HUES48 (cell line): ENCODE measurements around the gene ATF6.

Experiments used
- H3K27ac ChIP-seq: one replicate; pipeline ENCODE4 v1.7.0; 2013; ENCODE audit warnings: low read depth, low read length, inconsistent platforms
- H3K27me3 ChIP-seq: 2 replicates; pipeline ENCODE4 v1.6.1; 2013; ENCODE audit warnings: mild to moderate bottlenecking, low read length; ENCODE audit not compliant: control insufficient read depth, insufficient read depth
- H3K36me3 ChIP-seq: 2 replicates; pipeline ENCODE4 v1.6.1; 2013; ENCODE audit warnings: low read length; ENCODE audit not compliant: control insufficient read depth, insufficient read depth
- H3K4me1 ChIP-seq: 2 replicates; pipeline ENCODE4 v1.6.1; 2013; ENCODE audit warnings: mild to moderate bottlenecking, low read length; ENCODE audit not compliant: control insufficient read depth, insufficient read depth
- H3K4me3 ChIP-seq: 2 replicates; pipeline ENCODE4 v1.5.1; 2013; ENCODE audit warnings: mild to moderate bottlenecking, low read depth, low read length
- H3K9ac ChIP-seq: 2 replicates; pipeline ENCODE4 v1.6.1; 2013; ENCODE audit warnings: mild to moderate bottlenecking, low read depth, low read length, moderate library complexity
- H3K9me3 ChIP-seq: 2 replicates; pipeline ENCODE4 v1.6.1; 2013; ENCODE audit warnings: low read length; ENCODE audit not compliant: control insufficient read depth, insufficient read depth

The ATF6 gene

GRCh38 chr1:161737625-161738024 is 28.5 kb upstream of the ATF6 start:
- Histone ChIP-seq H3K4me1 (peaks cover 27% of the 10 kb centered on the region), H3K36me3 (no peaks in the 10 kb centered on the region), H3K4me3 (peak overlapping the region; percentile 4; the same call in 1 of the 2 replicates), H3K9me3 (no peaks in the 10 kb centered on the region), H3K27me3 (no peaks in the 10 kb centered on the region), H3K9ac (no peak overlapping the region), H3K27ac (peak overlapping the region; percentile 64)

GRCh38 chr1:161738627-161739287 is 27.4 kb upstream of the ATF6 start:
- no peak overlapping the region for H3K9ac ChIP-seq

DNA sequence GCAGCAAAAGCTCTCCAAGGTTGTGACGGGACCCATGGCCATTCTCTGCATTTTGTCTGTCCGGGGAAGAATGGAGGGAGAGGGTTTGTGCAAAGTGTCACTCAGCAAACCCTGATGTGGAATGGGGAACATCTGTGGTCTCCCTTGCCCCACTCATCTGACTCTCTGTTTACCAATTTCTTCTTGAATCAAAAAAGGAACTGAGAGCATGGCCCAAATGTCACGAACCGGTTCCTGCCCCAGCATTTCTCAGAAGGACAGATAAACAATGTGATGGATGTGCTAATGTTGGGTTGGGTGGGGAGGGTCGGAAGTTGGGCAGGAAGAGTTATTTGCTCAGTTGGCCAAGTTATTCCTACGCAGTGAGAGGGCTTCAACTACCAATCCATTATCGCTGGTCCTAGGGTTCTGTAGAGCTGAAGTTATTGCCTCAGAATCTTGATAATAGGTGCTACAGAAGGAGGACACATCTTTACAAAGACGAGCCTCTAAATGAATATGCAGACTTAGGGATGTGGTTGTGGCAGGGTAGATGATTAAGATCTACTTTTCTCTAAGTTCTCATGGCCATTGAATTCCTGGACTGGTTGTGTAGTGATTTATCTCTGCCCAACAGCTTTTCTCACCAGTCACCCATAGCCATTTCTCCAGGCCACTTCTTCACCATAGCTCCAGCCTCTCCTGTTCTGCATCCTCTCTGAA is 26.1 kb upstream of the ATF6 start:
- Histone ChIP-seq H3K27ac (no peak overlapping the region), H3K9me3 (no peaks in the 10 kb centered on the region), H3K4me1 (peaks cover 27% of the 10 kb centered on the region), H3K9ac (no peak overlapping the region), H3K27me3 (no peaks in the 10 kb centered on the region), H3K36me3 (no peaks in the 10 kb centered on the region), H3K4me3 (no peak overlapping the region)

More at GRCh38 chr1:161738627-161739287, 27.4 kb upstream of the ATF6 start:
- Histone ChIP-seq H3K9me3 (no peaks in the 10 kb centered on the region), H3K27ac (no peak overlapping the region), H3K27me3 (no peaks in the 10 kb centered on the region), H3K36me3 (no peaks in the 10 kb centered on the region), H3K4me1 (peaks cover 27% of the 10 kb centered on the region), H3K4me3 (no peak overlapping the region)

GRCh38 chr1:161740921-161741320 is 25.2 kb upstream of the ATF6 start:
- Histone ChIP-seq H3K27me3 (no peaks in the 10 kb centered on the region), H3K9me3 (no peaks in the 10 kb centered on the region), H3K4me1 (peaks cover 24% of the 10 kb centered on the region), H3K36me3 (no peaks in the 10 kb centered on the region), H3K4me3 (no peak overlapping the region), H3K27ac (no peak overlapping the region), H3K9ac (no peak overlapping the region)

- no peaks in the 10 kb centered on the region for H3K9me3 ChIP-seq
- H3K9ac ChIP-seq: no peak overlapping the region
- H3K4me1 ChIP-seq: peaks cover under 1% of the 10 kb centered on the region; the same call in 1 of the 2 replicates
Observed at GRCh38 chr1:161743231-161743630, 22.9 kb upstream of the ATF6 start.

DNA sequence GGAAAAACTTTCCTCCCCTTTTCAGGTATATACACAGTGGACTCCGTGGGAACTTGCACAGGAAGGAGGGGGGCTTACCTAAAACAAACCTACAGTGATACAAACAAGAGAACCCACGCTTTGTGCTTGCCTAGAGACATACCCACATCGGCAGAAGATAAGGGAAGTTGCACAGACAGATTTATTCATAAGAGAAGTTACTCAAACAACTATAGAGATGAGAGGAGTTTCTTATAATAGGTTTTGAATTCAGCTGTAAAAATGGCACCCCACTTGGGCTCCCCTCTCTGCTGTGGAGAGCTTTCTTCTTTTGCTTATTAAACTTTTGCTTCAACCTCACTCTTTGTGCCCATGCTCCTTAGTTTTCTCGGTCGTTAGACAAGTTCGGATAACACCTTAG is 18.3 kb upstream of the ATF6 start:
- H3K27ac ChIP-seq: no peak overlapping the region
- H3K9me3 ChIP-seq: no peaks in the 10 kb centered on the region
- no peak overlapping the region for H3K4me3 ChIP-seq
- no peaks in the 10 kb centered on the region; the same call in 1 of the 2 replicates for H3K27me3 ChIP-seq
- peaks cover 6% of the 10 kb centered on the region; the same call in 1 of the 2 replicates for H3K4me1 ChIP-seq
- H3K9ac ChIP-seq: no peak overlapping the region
- peaks cover 19% of the 10 kb centered on the region for H3K36me3 ChIP-seq

More at GRCh38 chr1:161743231-161743630, 22.9 kb upstream of the ATF6 start:
- Histone ChIP-seq H3K27me3 (no peaks in the 10 kb centered on the region; the same call in 1 of the 2 replicates), H3K36me3 (no peaks in the 10 kb centered on the region), H3K4me3 (no peak overlapping the region), H3K27ac (no peak overlapping the region)

DNA sequence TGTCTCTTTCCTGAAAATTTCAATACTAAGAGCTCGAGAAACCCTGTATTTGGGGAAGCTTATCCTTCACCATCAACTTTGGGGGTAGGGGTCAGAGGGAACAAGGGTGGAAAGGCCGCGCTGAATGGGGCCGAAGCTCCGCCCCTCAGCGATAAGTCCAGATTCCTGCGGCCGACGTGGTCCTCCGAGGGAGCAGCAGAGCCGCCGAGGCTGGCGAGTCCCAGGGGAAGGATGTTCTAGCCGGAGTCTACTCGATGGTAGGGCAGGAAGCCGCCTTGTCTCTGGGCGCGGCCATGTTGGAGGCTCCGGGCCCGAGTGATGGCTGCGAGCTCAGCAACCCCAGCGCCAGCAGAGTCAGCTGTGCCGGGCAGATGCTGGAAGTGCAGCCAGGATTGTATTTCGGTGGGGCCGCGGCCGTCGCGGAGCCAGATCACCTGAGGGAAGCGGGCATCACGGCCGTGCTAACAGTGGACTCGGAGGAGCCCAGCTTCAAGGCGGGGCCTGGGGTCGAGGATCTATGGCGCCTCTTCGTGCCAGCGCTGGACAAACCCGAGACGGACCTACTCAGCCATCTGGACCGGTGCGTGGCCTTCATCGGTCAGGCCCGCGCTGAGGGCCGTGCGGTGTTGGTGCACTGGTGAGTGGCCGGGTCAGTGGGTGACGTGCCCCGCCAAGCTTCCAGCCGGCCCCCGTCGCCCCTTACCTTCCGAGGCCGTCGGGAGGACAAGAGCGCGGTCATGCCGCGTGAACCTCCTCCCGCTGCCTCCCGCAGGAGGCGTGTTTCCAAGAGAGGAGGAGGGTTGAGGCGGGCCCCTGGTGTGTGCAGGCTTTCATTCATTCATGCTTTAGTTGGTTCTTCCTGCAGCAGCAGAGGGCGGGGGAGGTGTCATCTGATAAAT is 16.4 kb upstream of the ATF6 start, which contains the start of gene DUSP12:
TSS of gene DUSP12 (plus strand) at position 278 of the 899 bp plus-strand sequence. CDS start at position 294, 16 bp downstream.
- H3K9ac ChIP-seq: peak within 1 kb of the TSS; percentile 93
- H3K36me3 ChIP-seq: peaks cover 37% of the 10 kb centered on the region
- H3K27ac ChIP-seq: peak within 1 kb of the TSS; percentile 98
- peaks cover 6% of the 10 kb centered on the region; the same call in 1 of the 2 replicates for H3K4me1 ChIP-seq
- no peaks in the 10 kb centered on the region; the same call in 1 of the 2 replicates for H3K27me3 ChIP-seq
- H3K9me3 ChIP-seq: no peaks in the 10 kb centered on the region
- H3K4me3 ChIP-seq: peak within 1 kb of the TSS; percentile 79

DNA sequence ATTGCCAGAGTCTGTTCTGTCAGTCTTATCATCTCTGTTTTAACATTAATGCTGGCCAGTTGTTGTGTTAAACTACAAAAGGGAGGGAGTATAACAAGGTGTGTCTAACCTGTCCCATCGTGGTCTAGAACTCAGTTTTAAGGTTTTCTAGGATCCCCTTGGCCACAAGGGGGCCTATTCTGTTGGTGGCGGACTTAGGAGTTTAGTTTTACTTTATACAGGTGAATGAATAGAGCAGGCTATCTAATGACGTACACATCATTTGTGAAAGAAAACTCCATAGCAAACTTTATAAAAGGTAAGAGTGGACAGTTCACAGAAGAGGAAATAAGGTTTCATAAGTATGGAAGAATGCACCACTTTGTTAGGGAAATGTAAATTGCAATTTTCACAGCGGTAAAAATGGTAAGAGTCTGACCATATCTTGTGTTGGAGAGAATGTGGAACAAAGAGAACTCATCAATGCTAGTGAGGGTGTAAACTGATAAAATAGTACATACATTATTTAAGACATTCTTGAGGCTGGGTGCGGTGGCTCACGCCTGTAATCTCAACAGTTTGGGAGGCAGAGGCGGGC is 2.5 kb upstream of the ATF6 start:
- Histone ChIP-seq H3K4me3 (no peak overlapping the region), H3K27me3 (no peaks in the 10 kb centered on the region), H3K27ac (no peak overlapping the region), H3K9me3 (no peaks in the 10 kb centered on the region), H3K9ac (no peak overlapping the region), H3K4me1 (no peaks in the 10 kb centered on the region), H3K36me3 (peaks cover 2% of the 10 kb centered on the region; the same call in 1 of the 2 replicates)

DNA sequence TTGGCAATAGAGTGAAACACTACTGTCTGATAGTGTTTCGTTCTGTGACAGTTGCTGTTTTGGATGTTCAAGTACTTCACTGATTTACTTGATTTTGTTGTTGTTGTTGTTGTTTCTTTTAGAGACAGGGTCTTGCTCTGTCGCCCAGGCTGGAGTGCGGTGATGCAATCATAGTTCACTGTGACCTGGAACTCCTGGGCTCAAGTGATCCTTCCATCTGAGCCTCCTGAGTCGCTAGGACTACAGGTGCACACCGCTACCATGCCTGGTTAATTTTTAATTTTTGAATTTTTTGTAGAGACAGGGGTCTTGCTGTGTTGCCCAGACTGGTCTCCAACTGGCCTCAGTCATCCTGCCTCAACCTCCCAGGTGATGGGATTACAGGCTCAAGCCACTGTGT is 2.3 kb downstream of the ATF6 start:
- H3K27ac ChIP-seq: no peak overlapping the region
- no peaks in the 10 kb centered on the region for H3K4me1 ChIP-seq
- H3K27me3 ChIP-seq: no peaks in the 10 kb centered on the region
- no peaks in the 10 kb centered on the region for H3K36me3 ChIP-seq
- no peaks in the 10 kb centered on the region for H3K9me3 ChIP-seq
- H3K9ac ChIP-seq: no peak overlapping the region
- no peak overlapping the region for H3K4me3 ChIP-seq

GRCh38 chr1:161768986-161769672 is 3.0 kb downstream of the ATF6 start:
- no peaks in the 10 kb centered on the region for H3K36me3 ChIP-seq
- H3K4me1 ChIP-seq: no peaks in the 10 kb centered on the region
- H3K27me3 ChIP-seq: no peaks in the 10 kb centered on the region
- no peaks in the 10 kb centered on the region for H3K9me3 ChIP-seq
- no peak overlapping the region for H3K9ac ChIP-seq
- H3K27ac ChIP-seq: no peak overlapping the region
- H3K4me3 ChIP-seq: no peak overlapping the region
